ENCODE results near the gene IGFLR1.
"Not testable (repeated sequence)": the region's sequence is repeated elsewhere in the genome, so short reads cannot be mapped to it uniquely, and the experiment has no call there.

IGFLR1 gene

DNA sequence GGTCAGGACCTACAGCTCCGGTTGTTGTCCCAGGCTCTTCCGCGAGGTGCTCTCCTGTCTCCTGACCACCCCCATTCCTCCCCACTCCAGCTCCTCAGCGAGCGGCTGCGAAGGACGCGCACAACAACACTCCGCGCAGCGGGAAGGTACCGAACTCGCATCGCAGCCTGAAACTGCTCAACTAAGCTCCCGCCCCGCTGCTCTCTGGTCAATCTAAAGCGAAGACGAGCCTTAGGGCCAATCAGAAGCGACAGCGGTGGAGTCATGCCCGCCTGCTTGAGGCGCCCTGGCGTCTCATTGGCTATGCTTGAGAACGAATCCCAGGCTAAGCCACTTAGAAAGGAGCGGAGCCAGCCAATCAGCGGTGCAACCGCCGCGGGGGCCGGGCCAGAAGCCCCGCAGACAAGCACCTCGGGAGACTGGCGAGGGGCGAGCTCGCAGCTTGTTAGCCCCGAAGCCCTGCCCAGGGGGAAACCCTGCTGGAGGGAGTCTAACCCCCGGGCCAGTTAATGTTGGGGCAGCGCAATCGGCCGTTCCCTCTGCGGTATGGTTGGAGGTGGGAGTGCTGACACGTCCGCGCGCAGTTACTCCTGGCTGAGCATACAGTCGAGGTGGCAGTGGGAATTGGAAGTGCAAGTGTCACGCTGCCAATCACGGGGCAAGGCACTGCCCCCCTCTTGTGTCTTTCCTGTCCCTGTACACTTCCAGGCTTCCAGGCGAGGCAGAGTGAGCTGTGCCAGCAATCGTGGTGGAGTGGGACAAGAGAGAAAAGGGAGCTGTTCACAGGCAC is 39.8 kb downstream of the IGFLR1 start:
- DNase-seq: peak; percentile 79

DNA sequence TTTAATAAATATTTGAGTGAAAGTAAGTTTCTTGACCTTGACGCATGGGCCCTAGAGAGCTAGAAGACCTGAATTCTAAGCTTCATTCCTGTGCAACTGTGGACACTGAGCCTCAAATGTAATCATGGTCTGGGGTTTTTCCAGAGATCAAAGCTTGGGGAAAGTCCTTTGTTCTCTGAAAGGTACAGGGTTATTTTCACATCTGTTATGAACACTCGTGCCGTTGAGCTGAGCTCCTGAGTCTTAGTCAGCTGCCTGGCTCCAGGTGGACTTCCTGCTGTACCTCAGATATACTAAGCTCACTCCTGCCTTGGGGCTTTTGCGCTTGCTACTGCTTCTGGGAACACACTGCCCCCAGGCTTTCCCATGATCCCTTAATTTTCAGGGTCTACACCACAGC is 45.4 kb downstream of the IGFLR1 start:
- DNase-seq: no peak

DNA sequence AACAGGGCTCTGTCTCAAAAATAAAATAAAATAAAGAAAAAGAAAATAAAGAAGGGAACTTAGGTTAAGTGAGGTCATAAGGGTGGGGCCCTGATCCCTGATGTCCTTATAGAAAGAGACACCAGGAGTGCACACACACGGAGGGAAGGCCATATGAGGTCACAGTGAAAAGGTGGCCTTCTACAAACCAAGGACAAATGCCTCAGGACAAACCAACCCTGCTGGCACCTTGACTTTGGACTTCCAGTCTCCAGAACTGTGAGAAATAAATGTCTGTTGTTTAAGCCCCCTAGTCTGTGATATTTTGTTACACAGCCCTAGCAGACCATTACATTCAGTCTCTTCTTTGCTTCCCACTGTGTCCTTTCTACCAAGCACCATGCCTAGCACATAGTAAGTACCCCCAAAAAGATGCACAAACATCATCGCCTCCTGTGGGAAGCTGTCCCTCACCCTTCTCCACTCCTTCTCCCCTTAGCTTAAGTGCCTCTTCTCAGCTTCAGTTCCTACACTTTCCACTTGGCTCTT is 46.3 kb downstream of the IGFLR1 start:
- DNase-seq: no peak

DNA sequence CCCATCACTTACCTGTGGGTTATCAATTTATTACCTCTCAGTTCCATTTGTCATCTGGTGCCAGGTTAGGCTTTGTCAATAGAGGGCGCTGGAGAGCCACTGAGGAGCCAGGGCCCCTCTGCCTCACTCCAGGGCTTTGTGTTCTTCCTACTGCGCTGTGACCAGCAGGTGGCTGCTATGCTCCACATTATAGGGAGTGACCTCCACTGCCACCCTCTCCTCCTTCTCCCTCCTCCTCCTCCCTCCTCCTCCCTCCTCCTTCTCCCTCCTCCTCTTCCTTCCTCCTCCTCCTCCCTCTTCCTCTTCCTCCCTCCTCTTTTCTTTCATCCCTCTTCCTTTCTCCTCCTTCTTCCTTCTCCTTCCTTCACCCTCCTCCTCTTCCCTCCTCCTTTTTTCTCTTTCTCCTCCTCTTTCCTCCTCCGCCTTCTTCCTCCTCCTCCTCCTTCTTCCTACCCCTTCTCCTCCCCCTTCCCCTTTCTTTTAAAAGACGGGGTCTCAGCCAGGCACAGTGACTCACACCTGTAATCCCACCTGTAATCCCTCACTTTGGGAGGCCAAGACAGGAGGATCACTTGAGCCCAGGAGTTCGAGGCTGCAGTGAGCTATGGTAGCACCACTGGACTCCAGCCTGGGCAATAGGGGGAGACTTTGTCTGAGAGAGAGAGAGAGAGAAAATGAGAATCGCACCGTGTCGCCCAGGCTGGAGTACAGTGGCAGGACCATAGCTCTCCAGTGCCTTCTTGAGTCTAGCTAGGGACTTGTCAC is 48.2 kb downstream of the IGFLR1 start:
- DNase-seq: peak; percentile 43

DNA sequence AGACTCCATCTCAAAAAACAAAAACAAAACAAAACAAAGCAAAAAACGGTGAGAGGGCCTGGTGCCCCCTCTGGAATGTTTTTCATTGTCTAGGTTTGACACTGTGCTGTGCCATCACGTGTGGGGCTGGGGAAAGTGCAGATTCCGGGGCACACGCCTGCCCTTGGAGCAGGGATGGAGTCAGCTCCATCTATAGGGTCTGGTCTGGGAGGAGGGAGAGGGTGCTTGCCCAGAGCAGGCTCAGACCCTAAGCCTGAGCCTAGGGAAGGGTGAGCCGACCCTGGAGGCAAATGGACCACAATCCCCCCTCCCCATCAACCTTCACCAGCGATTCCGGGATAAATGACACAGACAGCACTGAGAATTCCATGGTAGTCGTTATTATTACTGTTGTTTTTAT is 48.8 kb downstream of the IGFLR1 start:
- DNase-seq: no peak

DNA sequence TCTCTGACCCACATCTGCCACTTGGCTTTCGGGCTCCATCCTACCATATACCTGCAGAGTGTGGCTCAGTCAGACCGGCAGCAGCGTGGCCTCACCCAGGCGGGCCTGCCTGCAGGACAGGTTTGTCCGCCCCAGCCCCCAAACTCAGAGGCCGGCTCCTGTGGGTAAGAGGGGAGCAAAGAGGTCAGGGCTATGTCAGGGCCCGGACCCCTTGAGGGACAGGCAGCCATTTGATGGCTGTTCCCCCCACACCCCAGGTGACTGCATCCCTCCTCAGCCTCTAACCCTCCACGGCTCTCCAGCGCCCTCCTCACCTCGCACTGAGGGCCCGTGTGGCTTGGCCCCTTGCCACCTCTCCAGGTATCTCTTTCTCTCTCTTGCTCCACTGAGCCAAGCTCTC is 50.2 kb downstream of the IGFLR1 start:
- DNase-seq: no peak

DNA sequence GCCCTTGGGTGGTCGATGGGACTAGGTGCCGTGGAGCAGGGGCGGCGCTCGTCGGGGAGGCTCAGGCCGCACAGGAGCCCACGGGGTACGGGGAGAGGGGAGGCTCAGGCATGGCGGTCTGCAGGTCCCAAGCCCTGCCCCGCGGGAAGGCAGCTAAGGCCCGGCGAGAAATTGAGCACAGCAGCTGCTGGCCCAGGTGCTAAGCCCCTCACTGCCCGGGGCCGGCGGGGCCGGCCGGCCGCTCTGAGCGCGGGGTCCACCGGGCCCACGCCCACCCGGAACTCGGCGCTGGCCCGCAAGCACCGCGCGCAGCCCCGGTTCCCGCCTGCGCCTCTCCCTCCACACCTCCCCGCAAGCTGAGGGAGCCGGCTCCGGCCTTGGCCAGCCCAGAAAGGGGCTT is 51.1 kb downstream of the IGFLR1 start:
- DNase-seq: not testable (repeated sequence)

DNA sequence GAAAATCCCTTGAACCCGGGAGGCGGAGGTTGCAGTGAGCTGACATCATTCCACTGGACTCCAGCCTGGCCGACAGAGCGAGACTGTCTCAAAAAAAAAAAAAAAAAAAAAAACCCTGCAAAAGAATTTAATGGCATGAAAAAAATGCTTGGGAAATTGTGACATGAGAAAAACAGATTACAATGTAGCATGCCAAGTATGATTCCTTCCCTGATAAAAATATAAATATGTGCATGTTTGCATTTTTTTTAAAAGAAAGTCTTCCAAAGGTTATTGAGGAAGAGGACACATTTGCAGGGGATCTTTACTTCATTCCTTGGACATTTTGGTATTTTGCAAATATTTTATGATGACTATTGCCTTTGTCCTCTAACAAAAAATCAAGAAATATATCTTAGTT is 52.4 kb downstream of the IGFLR1 start:
- DNase-seq: no peak

Data from NCI-H1048 (cell line).